VCaP (cell line): ENCODE results near the gene NKG7.

Experiments
- H3K27ac ChIP-seq: fragments of 450-650 bp; 2 replicates; pipeline ENCODE4 v1.5.1; 2017
- TF ChIP-seq, protein P1 (sequence below): fragments of 450-650 bp; conservative IDR thresholded peaks from 2 replicates; pipeline ENCODE4 v1.5.1; 2017; ENCODE audit warnings: mild to moderate bottlenecking, moderate library complexity

Gene NKG7

GRCh38 chr19:51326216-51327065 is 46.0 kb downstream of the NKG7 start:
- H3K27ac ChIP-seq = no peak overlapping the region
- TF ChIP-seq, protein P1, sequence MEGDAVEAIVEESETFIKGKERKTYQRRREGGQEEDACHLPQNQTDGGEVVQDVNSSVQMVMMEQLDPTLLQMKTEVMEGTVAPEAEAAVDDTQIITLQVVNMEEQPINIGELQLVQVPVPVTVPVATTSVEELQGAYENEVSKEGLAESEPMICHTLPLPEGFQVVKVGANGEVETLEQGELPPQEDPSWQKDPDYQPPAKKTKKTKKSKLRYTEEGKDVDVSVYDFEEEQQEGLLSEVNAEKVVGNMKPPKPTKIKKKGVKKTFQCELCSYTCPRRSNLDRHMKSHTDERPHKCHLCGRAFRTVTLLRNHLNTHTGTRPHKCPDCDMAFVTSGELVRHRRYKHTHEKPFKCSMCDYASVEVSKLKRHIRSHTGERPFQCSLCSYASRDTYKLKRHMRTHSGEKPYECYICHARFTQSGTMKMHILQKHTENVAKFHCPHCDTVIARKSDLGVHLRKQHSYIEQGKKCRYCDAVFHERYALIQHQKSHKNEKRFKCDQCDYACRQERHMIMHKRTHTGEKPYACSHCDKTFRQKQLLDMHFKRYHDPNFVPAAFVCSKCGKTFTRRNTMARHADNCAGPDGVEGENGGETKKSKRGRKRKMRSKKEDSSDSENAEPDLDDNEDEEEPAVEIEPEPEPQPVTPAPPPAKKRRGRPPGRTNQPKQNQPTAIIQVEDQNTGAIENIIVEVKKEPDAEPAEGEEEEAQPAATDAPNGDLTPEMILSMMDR = no peak

DNA sequence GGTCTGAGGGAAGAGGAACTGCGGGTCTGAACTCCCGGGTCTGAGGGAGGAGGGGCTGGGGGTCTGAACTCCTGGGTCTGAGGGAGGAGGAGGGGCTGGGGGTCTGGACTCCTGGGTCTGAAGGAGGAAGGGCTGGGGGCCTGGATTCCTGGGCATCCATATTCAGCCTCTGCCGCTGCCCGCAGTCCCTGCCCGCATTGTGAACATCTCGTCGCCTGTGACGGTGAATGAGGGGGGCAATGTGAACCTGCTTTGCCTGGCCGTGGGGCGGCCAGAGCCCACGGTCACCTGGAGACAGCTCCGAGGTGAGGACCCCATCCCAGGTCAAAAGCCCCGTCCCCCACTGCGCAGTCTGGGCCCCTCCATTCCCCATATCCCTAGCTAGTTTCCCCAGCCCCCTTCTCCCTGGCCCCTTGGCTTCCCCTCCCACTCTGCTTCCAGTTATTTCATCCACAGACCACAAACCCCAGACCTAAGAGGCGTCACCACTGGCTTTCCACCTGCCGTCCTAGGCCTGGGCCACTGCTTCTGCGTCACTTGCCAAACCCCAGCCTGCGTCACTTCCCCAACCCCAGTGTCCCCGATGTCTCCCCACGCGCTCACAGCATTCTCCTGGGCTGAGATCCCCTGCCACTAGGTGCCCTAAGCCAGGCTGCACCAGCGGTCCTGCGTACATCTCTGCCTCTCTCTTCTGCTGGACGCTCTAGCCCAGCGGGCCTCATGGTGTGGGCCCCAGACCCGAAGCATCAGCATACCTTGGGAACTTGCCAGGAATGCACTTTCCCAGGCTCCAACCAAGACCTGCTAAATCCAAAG is 47.1 kb downstream of the NKG7 start:
- TF ChIP-seq, protein P1 = no peak
- no peak overlapping the region for H3K27ac ChIP-seq

DNA sequence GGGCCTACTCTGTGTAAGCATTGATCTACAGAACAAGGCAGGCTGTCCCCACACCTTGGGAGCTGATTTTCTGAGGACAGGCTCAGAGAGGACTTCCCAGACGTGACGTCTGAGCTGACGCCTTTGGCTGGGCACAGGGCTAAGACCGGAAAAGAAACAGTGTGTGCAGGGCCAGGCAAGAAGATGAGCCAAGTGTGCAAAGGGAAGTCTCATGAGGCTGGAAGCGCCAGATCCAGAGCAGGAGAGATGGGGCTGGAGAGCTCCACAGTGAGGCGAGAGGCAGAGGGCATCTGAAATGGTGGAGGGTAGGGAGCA is 48.3 kb downstream of the NKG7 start:
- TF ChIP-seq, protein P1 = no peak
- H3K27ac ChIP-seq = no peak overlapping the region

DNA sequence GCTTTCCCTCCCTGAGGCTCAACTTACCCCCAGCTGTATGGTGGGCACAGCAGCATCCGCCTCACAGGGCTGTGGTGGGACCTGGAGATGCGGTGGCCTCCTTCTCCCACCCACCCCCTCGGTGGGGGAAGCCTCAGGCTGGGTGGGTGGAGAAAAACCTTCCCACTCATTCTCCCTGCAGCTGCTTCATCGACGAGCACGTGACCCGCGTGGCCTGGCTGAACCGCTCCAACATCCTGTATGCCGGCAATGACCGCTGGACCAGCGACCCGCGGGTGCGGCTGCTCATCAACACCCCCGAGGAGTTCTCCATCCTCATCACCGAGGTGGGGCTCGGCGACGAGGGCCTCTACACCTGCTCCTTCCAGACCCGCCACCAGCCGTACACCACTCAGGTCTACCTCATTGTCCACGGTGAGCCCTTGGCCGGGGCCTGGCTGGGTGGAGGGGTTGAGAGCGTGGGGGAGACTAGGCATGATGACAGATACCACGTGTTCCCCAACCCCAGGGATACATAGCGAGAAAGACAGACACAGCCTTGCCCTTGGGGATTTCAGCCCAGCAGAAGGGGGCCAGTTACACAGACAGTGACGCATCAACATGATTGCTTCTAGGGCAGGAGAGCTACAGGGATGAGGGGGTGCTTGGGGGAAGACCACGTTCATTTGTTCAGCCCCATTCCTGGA is 48.8 kb downstream of the NKG7 start:
- TF ChIP-seq, protein P1 = no peak
- no peak overlapping the region for H3K27ac ChIP-seq

GRCh38 chr19:51321799-51322198 is 50.7 kb downstream of the NKG7 start:
- no peak overlapping the region for H3K27ac ChIP-seq
- TF ChIP-seq, protein P1 = no peak
